NT2/D1 (cell line): ENCODE results near the gene CREB5.
"Not testable (repeated sequence)": the region's sequence is repeated elsewhere in the genome, so short reads cannot be mapped to it uniquely, and the experiment has no call there.

Experiments
- DNase-seq: peaks from one replicate; pipeline ENCODE4 v3.0.0-alpha.2; 2011; ENCODE audit warnings: low read depth, low spot score
- H3K27me3 ChIP-seq: 2 replicates; pipeline ENCODE4 v1.6.0; 2011; ENCODE audit warnings: mild to moderate bottlenecking; ENCODE audit not compliant: insufficient read length, insufficient read depth
- H3K36me3 ChIP-seq: 2 replicates; pipeline ENCODE4 v1.6.1; 2011; ENCODE audit warnings: mild to moderate bottlenecking, low read length, mixed read lengths; ENCODE audit not compliant: insufficient read depth, insufficient read length
- H3K4me1 ChIP-seq: 2 replicates; pipeline ENCODE4 v1.5.1; 2011; ENCODE audit not compliant: insufficient read depth, insufficient read length
- H3K4me3 ChIP-seq: 2 replicates; pipeline ENCODE4 v1.5.1; 2011; ENCODE audit warnings: low read depth; ENCODE audit not compliant: insufficient read length
- H3K9ac ChIP-seq: 2 replicates; pipeline ENCODE4 v1.6.0; 2011; ENCODE audit warnings: low read depth; ENCODE audit not compliant: insufficient read length
- H3K9me3 ChIP-seq: 2 replicates; pipeline ENCODE4 v1.5.1; 2011; ENCODE audit warnings: mild to moderate bottlenecking, low read length; ENCODE audit not compliant: insufficient read depth
- SUZ12 ChIP-seq: IDR thresholded peaks from 2 replicates; pipeline ENCODE4 v1.6.1; 2011; ENCODE audit not compliant: insufficient read length, insufficient read depth; ENCODE audit errors: extremely low read depth
- YY1 ChIP-seq: IDR thresholded peaks from 2 replicates; pipeline ENCODE4 v1.6.1; 2011; ENCODE audit not compliant: insufficient read length, insufficient read depth
- ZNF274 ChIP-seq: IDR thresholded peaks from 2 replicates; pipeline ENCODE4 v1.6.1; 2011; ENCODE audit warnings: mild to moderate bottlenecking, low read depth, low read length

Gene CREB5

DNA sequence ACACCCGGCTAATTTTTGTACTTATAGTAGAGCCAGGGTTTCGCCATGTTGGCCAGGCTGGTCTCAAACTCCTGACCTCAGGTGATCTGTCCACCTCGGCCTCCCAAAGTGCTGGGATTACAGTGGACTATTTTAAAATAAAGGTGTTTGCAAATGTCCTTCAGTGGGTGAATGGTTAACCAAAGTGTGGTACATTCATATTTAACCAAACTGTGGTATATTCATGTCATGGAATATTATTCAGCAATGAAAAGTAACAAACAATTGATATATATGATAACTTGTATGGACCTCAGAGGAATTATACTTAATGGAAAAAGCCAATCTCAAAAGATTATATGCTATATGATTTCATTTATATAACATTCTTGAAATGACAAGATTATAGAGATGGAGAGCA lies 190.0 kb downstream of the CREB5 start:
- Histone ChIP-seq H3K4me3 (no peak overlapping the region), H3K4me1 (no peaks in the 10 kb centered on the region), H3K36me3 (no peaks in the 10 kb centered on the region), H3K9me3 (no peaks in the 10 kb centered on the region), H3K27me3 (no peaks in the 10 kb centered on the region), H3K9ac (no peak overlapping the region)
- DNase-seq = no peak
- TF ChIP-seq YY1 = no peak
- no peak for TF ChIP-seq SUZ12
- no peak for TF ChIP-seq ZNF274

DNA sequence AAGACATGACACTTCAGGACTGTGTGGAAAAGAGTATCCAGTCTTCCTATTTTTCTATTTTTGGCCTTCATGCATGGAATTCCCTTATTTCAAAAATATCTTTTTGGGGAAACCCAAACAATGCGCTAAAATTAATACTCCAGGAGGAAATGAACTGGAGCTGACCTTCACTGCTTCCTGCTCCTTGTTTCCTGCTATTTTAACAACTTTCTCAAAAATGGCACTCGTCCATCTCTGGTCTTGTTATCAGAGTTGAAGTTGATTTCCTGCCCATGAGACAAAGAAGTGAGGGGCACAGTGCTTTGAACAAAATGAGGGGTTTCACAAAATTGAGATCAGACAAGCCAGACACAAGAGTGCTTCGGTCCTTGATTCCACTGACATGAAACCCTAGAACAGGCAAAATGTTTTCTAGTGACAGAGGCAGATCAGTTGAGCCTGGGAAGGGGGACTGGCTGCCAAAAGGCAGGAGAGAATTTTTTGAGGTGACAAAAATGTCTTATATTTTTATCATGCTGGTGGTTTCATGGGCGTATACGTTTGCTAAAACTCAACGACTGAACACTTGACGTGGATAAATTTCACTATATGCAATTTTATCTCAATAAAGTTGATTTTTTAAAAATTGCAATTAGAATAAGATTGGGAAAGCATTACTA lies 193.2 kb downstream of the CREB5 start:
- Histone ChIP-seq H3K27me3 (no peaks in the 10 kb centered on the region), H3K4me1 (no peaks in the 10 kb centered on the region), H3K36me3 (no peaks in the 10 kb centered on the region), H3K4me3 (no peak overlapping the region), H3K9me3 (no peaks in the 10 kb centered on the region), H3K9ac (no peak overlapping the region)
- DNase-seq = no peak
- TF ChIP-seq SUZ12 (no peak), YY1 (no peak), ZNF274 (no peak)

DNA sequence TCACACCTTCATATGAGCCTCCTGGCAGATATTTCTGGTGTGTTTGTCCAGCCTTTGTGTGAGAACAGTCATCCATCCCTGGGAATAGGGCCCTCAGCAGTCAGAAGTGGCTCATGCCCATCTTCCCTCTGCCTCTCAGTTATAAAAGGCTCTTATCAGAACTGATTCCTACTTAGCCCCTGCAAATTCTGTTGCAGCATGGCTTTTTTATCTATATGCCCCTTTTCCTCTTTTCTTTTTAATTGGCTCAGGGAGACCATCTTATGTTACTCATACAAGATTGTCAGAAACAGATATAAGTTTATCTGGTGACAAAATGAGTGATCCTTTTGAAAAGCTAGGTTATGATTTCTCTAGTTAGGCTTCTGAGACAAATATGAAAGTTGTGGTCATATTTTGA lies 194.1 kb downstream of the CREB5 start:
- no peaks in the 10 kb centered on the region for H3K9me3 ChIP-seq
- no peaks in the 10 kb centered on the region for H3K4me1 ChIP-seq
- DNase-seq = no peak
- H3K27me3 ChIP-seq = no peaks in the 10 kb centered on the region
- no peaks in the 10 kb centered on the region for H3K36me3 ChIP-seq
- no peak for TF ChIP-seq YY1
- no peak for TF ChIP-seq SUZ12
- TF ChIP-seq ZNF274 = no peak
- no peak overlapping the region for H3K4me3 ChIP-seq
- H3K9ac ChIP-seq = no peak overlapping the region

DNA sequence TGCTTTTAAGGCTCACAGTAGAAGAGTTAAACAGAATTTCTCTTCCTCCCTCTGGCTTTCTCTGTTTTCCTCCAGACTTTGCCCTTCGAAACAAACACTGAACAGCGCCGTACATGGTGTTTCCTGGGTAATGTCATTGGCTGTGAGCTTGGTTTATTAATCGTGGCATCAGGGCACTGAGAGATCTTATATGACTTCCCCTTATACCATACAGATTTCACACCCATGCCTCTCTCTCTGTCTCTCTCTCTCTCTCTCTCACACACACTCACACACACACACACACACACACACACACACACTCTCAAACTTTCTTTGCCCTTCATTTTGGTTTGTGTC lies 195.5 kb downstream of the CREB5 start:
- DNase-seq = no peak
- Histone ChIP-seq H3K9ac (no peak overlapping the region), H3K9me3 (no peaks in the 10 kb centered on the region), H3K4me1 (no peaks in the 10 kb centered on the region), H3K36me3 (no peaks in the 10 kb centered on the region), H3K27me3 (no peaks in the 10 kb centered on the region), H3K4me3 (no peak overlapping the region)
- TF ChIP-seq ZNF274 (no peak), YY1 (no peak), SUZ12 (no peak)

DNA sequence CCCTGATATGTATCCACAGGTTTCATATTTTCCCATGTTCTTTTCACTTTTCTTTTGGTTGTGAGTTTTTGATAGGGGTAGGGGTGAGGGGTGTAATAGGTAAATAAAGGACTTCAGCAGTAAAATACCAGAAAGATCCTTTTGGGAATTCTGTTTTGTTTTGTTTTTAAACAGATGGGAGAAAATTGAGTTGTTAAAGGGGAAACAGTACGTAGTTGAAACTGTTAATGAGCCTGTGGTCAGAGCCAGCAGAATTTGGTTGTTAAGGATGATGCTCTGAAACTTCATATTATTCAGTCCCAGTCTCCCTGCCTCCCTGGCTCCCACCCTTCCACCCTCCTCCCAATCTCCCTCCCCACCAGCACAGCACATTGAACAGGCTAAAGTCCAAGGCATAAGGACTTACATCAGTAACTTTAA lies 195.9 kb downstream of the CREB5 start:
- Histone ChIP-seq H3K4me1 (no peaks in the 10 kb centered on the region), H3K9me3 (no peaks in the 10 kb centered on the region), H3K9ac (no peak overlapping the region), H3K4me3 (no peak overlapping the region), H3K36me3 (no peaks in the 10 kb centered on the region), H3K27me3 (no peaks in the 10 kb centered on the region)
- TF ChIP-seq ZNF274 (no peak), SUZ12 (no peak), YY1 (no peak)
- DNase-seq = no peak

DNA sequence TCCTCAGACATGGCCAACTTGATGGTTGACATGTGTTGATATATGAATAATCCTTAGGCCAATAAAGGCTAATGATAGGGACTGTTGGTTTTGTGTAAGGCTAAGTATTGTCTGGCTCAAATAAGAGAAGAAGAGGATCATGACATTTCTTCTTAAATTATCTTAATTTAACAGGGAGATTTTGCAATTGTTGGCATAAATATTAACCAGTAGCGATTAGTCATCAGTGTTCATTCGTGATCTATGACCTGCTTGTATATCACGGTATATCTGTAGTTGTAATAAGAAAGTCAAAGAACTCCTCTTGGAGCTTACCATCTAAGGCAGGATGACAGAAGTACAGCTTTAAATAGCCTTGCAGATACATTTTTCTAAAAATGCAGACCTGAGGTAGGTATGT lies 196.4 kb downstream of the CREB5 start:
- no peak for TF ChIP-seq YY1
- no peak for TF ChIP-seq SUZ12
- no peak overlapping the region for H3K9ac ChIP-seq
- H3K9me3 ChIP-seq = no peaks in the 10 kb centered on the region
- no peak overlapping the region for H3K4me3 ChIP-seq
- no peaks in the 10 kb centered on the region for H3K36me3 ChIP-seq
- no peaks in the 10 kb centered on the region for H3K4me1 ChIP-seq
- DNase-seq = no peak
- no peaks in the 10 kb centered on the region for H3K27me3 ChIP-seq

DNA sequence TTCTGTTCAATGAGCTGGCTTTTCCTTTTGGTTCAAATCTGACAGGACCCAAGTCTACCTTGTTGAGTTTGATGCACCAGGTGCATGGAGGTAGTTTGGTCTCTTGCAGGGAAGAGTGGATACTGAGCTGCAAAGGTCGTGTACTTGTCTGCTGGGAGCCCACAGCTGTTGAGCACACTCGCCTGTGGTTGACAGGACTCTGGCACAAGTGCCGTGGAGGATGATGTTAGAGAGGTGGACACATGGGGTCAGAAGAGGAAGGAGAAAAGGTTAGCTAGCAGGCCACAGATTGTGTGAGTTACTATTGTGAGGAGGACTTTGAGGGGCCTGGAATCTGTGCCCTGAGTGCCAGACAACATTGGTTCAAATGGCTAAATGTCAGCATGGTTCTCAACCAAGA lies 197.3 kb downstream of the CREB5 start:
- no peaks in the 10 kb centered on the region for H3K9me3 ChIP-seq
- H3K36me3 ChIP-seq = no peaks in the 10 kb centered on the region
- H3K9ac ChIP-seq = no peak overlapping the region
- TF ChIP-seq SUZ12 (no peak), YY1 (no peak), ZNF274 (no peak)
- no peaks in the 10 kb centered on the region for H3K4me1 ChIP-seq
- H3K4me3 ChIP-seq = no peak overlapping the region
- DNase-seq = no peak
- no peaks in the 10 kb centered on the region for H3K27me3 ChIP-seq

DNA sequence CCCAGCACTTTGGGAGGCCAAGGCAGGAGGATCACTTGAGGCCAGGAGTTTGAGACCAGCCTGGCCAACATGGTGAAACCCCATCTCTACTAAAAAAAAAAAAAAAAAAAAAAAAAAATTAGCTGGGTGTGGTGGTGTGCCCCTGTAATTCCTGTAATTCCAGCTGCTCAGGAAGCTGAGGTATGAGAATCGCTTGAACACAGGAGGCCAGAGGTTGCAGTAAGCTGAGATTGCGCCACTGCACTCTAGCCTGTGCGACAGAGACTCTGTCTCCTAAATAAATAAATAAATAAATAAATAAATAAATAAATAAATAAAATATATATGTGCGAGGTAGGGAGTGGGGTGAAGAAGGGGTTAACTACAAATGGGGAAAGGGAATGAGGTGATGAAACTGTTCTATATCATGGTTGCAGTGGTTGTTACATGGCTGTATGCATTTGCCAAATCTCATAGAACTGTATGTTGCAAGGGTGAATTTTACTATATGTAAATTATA lies 199.1 kb downstream of the CREB5 start:
- not testable (repeated sequence) for H3K4me1 ChIP-seq, DNase-seq, H3K9me3 ChIP-seq, H3K4me3 ChIP-seq, H3K36me3 ChIP-seq, H3K9ac ChIP-seq, H3K27me3 ChIP-seq
